GM18505 (cell line): ENCODE data around the gene PGA5.
"Not testable (repeated sequence)": the region's sequence is repeated elsewhere in the genome, so short reads cannot be mapped to it uniquely, and the experiment has no call there.

Experiments
- ATAC-seq: cut with Tn5 transposase; IDR thresholded peaks from one replicate; pipeline ENCODE4 v1.9.1; 2021; ENCODE audit not compliant: unreplicated experiment

PGA5 gene

DNA sequence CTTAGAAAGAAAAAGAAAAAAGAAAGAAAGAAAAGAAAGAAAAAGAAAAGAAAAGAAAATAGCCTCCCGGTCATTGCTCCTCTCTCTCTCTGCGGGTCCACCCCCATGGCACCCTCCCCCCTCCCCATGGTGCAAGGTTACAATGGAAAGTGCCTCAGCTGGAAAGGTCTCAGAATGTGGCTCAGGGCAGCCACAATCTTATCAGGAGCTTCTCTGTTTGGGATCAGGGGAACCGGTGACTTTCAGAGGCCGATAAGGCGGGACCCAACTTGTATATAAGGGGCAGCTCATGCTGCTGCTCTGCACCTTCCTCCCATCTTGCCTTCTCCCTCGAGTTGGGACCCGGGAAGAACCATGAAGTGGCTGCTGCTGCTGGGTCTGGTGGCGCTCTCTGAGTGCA, 18.9 kb upstream of the PGA5 start, which contains the start of gene PGA4:
Gene PGA4 (plus strand): TSS at position 301 of the 400 bp plus-strand sequence. CDS start 54 bp downstream, at position 355.
- not testable (repeated sequence) for ATAC-seq

DNA sequence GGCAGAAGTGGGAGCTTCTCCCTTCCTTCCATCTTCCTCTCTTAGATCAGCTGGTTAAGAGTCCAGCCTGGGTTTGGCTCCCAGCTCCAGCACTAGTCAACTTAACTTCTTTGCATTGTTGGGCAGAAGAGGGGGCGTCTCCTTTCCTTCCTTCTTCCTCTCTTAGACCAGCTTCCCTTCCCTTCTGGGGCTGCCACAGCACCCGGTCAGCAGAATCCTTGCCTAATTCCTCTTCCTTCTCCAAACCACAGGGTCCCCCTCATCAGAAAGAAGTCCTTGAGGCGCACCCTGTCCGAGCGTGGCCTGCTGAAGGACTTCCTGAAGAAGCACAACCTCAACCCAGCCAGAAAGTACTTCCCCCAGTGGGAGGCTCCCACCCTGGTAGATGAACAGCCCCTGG, 18.3 kb upstream of the PGA5 start:
- ATAC-seq: not testable (repeated sequence)

GRCh38 chr11:61226457-61227137, 14.4 kb upstream of the PGA5 start:
- not testable (repeated sequence) for ATAC-seq

DNA sequence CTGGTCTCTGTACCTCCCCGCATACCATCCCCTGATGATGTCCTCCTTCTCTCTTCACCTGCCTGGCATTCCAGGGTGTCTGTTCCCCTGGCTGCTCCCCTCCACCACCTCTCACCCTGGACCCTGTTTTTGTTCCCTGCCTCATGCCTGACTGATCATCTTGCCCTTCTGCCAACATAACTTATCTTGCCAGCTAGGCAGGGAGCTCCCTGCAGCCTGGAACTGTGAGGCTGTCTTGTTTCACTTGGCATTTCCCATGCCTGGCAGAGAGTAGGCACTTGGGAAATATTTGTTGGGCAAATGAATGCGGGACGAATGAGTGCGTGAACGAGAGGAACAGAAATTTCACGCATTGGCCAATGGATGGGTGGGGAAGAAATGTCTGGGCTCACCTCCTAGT, 11.5 kb upstream of the PGA5 start:
- not testable (repeated sequence) for ATAC-seq

- not testable (repeated sequence) for ATAC-seq
Observed at GRCh38 chr11:61231033-61231432, 9.9 kb upstream of the PGA5 start.

DNA sequence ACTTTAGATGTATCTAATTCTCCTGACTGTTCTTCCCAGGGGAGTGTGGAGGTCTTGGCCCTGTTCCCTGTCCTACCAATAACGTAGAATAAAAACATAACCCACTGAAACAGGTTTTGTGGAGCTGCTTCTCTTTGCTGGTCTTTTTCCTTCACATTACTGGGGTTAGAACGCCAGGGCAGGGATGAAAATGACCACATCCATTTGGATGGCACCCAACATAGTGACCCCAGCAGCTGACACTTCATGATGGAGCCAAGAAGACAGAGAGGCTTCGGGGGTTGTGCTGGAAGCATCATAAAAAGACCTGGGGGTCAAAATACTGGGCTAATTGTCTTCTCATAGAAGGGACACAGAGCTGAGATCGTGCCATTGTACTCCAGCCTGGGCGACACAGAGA, 9.4 kb upstream of the PGA5 start:
- not testable (repeated sequence) for ATAC-seq

GRCh38 chr11:61232548-61233145, 8.3 kb upstream of the PGA5 start:
- not testable (repeated sequence) for ATAC-seq

DNA sequence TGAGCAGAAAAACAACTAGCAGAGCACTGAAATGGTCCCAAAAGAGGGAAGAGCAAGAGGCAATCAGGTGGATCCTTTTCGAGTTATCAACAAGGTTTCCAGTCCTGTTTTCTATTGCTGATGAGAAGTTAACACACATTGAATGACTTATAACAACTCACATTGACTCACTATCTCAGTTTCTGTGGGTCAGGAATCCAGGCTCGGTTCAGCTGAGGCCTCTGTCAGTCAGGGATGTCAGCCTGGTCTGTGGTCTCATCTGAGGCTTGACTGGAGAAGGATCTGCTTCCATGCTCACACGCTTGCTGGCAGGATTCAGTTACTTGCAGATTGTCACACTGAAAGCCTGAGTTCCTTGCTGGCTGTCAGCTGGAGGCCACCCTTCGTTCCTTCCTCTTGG, 3.8 kb upstream of the PGA5 start:
- ATAC-seq: not testable (repeated sequence)

- ATAC-seq: not testable (repeated sequence)
Observed at GRCh38 chr11:61240288-61240687, 687 bp upstream of the PGA5 start.

GRCh38 chr11:61241526-61241925, 551 bp downstream of the PGA5 start:
- not testable (repeated sequence) for ATAC-seq

DNA sequence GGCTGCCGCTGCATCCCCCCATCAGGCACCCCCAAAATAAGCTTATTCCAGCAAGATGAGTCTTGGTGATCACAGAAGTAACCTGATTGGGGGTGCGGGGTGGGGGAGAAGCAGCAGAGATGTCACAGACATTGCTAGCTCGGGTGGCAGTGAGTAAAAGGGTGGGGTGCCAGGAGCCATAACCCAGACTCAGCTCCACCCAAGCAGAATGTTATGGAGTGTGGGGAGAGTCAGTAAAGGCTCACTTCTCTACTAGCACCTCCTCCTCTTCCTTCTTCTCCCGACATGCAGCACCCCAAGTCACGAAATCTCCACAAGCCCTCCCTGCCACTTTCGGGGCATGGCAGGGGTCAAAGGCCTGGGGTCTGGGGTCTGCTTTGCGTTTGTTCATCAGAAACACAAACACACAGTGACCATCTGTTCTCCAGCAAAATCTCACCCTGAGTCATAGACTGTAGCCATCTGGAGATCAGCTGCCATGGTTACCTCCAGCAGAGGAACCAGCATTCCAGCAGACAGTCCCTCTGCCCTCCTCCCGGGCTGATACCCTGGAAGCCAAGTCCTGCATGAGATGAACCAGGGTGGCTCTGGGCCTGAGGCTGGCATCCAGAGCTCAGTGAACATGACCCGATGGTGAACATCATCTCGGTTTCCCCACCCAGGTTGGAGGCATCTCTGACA, 4.4 kb downstream of the PGA5 start:
- ATAC-seq: not testable (repeated sequence)

DNA sequence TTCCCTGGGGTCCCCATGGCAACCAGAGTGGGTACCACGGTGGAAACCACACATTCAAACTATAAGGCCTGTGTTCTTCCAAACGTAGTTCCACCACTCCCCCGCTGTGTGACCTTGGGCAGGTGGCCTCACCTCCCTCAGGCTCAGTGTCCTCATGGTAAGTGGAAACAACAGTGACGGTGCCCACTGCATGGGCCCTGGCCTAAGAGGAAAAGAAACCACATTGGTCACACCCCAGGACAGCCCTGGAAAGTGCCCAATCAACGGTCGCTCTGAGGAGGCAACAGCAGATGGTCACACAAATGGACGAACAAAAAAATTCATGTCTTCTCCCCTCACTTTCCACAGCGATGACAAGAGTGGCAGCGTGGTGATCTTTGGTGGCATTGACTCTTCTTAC, 7.1 kb downstream of the PGA5 start:
- ATAC-seq: not testable (repeated sequence)

- ATAC-seq: not testable (repeated sequence)
Observed at GRCh38 chr11:61249201-61249600, 8.2 kb downstream of the PGA5 start.

- not testable (repeated sequence) for ATAC-seq
Observed at GRCh38 chr11:61250796-61251765, 10.1 kb downstream of the PGA5 start.

- not testable (repeated sequence) for ATAC-seq
Observed at GRCh38 chr11:61252332-61252731, 11.4 kb downstream of the PGA5 start.
